WI38 (cell line): Measurements from ENCODE around the gene TNC.

Experiments
- H3K4me3 ChIP-seq: 2 replicates; pipeline ENCODE4 v1.5.1; 2011; ENCODE audit warnings: low read depth, mild to moderate bottlenecking, control low read depth, low read length
- CTCF ChIP-seq: IDR thresholded peaks from 2 replicates; pipeline ENCODE4 v1.5.1; 2012; ENCODE audit warnings: low read depth, mild to moderate bottlenecking, control low read depth, low read length

The TNC gene

GRCh38 chr9:115158661-115159481 lies 40.9 kb upstream of the TNC start:
- no peak for TF ChIP-seq CTCF
- H3K4me3 ChIP-seq = no peak overlapping the region

- no peak for TF ChIP-seq CTCF
- no peak overlapping the region for H3K4me3 ChIP-seq
Measured at GRCh38 chr9:115157245-115157674, 39.3 kb upstream of the TNC start.

GRCh38 chr9:115155037-115155436 lies 37.1 kb upstream of the TNC start:
- TF ChIP-seq CTCF = no peak
- H3K4me3 ChIP-seq = no peak overlapping the region

- no peak for TF ChIP-seq CTCF
Measured at GRCh38 chr9:115154617-115155016, 36.7 kb upstream of the TNC start.

GRCh38 chr9:115152281-115152820 lies 34.4 kb upstream of the TNC start:
- H3K4me3 ChIP-seq = no peak overlapping the region
- TF ChIP-seq CTCF = no peak

More at GRCh38 chr9:115154617-115155016, 36.7 kb upstream of the TNC start:
- no peak overlapping the region for H3K4me3 ChIP-seq

GRCh38 chr9:115148721-115149120 lies 30.8 kb upstream of the TNC start:
- TF ChIP-seq CTCF = no peak
- no peak overlapping the region for H3K4me3 ChIP-seq

GRCh38 chr9:115146581-115147021 lies 28.6 kb upstream of the TNC start:
- TF ChIP-seq CTCF = no peak
- H3K4me3 ChIP-seq = no peak overlapping the region
